ENCODE data around the gene BTBD2. TPM values are rescaled to one million over a fixed set of nuclear protein-coding genes. Genes with fewer than 3 reads are reported as not detected.

Gene BTBD2
- total and polyA plus RNA-seq, 2 of the 13 experiments (the other 11 are each of a cell fraction or from before 2014, with no cell fraction given) = 28.1 to 45.3 TPM

DNA sequence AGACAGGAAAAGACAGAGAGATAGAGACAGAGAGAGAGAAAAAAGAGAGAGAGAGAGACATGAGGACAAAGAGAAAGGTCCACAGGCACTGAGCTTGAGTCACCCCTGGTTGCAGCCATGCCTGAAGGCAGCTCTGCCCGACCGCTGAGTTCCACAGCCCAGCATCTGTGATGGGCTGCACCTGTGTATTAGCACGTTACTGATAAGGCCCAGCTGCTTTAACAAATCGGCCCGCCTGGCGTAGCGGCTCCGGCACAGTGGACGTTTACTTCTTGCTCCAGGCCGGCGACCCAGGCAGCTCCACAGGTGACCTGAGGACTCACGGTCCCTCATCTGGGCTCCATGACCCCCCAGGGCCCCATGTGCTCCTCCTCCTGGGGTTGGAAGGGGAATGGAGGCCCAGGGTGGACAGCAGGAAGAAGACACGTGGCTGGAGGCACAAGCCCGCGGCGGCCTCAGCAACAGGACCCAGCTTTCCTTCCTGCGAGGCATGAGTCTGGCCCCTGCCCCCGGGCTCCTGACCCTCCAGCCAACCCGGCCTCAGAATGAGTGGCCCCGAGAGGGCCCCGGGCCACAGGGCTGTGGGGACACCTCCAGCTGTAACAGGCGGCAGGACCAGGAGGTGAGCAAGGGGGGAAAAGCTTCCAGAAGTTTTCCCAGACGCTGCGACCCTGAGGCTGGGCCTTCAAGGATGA is 78.5 kb downstream of the BTBD2 start (continued):
- TF ChIP-seq, protein P1, sequence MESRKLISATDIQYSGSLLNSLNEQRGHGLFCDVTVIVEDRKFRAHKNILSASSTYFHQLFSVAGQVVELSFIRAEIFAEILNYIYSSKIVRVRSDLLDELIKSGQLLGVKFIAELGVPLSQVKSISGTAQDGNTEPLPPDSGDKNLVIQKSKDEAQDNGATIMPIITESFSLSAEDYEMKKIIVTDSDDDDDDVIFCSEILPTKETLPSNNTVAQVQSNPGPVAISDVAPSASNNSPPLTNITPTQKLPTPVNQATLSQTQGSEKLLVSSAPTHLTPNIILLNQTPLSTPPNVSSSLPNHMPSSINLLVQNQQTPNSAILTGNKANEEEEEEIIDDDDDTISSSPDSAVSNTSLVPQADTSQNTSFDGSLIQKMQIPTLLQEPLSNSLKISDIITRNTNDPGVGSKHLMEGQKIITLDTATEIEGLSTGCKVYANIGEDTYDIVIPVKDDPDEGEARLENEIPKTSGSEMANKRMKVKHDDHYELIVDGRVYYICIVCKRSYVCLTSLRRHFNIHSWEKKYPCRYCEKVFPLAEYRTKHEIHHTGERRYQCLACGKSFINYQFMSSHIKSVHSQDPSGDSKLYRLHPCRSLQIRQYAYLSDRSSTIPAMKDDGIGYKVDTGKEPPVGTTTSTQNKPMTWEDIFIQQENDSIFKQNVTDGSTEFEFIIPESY (CRISPR knock-in tag; IDR thresholded peaks at IDR 0.05) = 0 out of 2 replicates have a peak, but pooled peaks have one; percentile 10
- TF ChIP-seq ZNF678 (CRISPR knock-in tag; IDR thresholded peaks at IDR 0.05) (no peak), HOXA5 (CRISPR knock-in tag; IDR thresholded peaks at IDR 0.05) (no peak), SNRNP70 (IDR thresholded peaks at IDR 0.05; ENCODE audit: low read depth, low read length) (no peak), PCBP2 (optimal IDR thresholded peaks at IDR 0.05; ENCODE audit: low read depth, low read length, poor library complexity, severe bottlenecking) (no peak), ZNF12 (CRISPR knock-in tag; IDR thresholded peaks at IDR 0.05) (peak; percentile 96), NCOA2 (CRISPR knock-in tag; IDR thresholded peaks at IDR 0.05) (no peak), EED (CRISPR knock-in tag; IDR thresholded peaks at IDR 0.05) (no peak), ZNF768 (CRISPR knock-in tag; IDR thresholded peaks at IDR 0.05) (no peak), AGO1 (IDR thresholded peaks at IDR 0.05; ENCODE audit: low read depth, low read length, poor library complexity, severe bottlenecking) (peak; percentile 37), ZNF776 (CRISPR knock-in tag; IDR thresholded peaks at IDR 0.05) (no peak)
- TF ChIP-seq, protein P2, sequence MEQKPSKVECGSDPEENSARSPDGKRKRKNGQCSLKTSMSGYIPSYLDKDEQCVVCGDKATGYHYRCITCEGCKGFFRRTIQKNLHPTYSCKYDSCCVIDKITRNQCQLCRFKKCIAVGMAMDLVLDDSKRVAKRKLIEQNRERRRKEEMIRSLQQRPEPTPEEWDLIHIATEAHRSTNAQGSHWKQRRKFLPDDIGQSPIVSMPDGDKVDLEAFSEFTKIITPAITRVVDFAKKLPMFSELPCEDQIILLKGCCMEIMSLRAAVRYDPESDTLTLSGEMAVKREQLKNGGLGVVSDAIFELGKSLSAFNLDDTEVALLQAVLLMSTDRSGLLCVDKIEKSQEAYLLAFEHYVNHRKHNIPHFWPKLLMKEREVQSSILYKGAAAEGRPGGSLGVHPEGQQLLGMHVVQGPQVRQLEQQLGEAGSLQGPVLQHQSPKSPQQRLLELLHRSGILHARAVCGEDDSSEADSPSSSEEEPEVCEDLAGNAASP (CRISPR knock-in tag; IDR thresholded peaks at IDR 0.05; ENCODE audit: borderline replicate concordance) = no peak
- TF ChIP-seq, protein P3, sequence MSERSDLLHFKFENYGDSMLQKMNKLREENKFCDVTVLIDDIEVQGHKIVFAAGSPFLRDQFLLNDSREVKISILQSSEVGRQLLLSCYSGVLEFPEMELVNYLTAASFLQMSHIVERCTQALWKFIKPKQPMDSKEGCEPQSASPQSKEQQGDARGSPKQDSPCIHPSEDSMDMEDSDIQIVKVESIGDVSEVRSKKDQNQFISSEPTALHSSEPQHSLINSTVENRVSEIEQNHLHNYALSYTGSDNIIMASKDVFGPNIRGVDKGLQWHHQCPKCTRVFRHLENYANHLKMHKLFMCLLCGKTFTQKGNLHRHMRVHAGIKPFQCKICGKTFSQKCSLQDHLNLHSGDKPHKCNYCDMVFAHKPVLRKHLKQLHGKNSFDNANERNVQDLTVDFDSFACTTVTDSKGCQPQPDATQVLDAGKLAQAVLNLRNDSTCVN (CRISPR knock-in tag; IDR thresholded peaks at IDR 0.05; ENCODE audit: borderline replicate concordance) = no peak
- TF ChIP-seq, protein P4, sequence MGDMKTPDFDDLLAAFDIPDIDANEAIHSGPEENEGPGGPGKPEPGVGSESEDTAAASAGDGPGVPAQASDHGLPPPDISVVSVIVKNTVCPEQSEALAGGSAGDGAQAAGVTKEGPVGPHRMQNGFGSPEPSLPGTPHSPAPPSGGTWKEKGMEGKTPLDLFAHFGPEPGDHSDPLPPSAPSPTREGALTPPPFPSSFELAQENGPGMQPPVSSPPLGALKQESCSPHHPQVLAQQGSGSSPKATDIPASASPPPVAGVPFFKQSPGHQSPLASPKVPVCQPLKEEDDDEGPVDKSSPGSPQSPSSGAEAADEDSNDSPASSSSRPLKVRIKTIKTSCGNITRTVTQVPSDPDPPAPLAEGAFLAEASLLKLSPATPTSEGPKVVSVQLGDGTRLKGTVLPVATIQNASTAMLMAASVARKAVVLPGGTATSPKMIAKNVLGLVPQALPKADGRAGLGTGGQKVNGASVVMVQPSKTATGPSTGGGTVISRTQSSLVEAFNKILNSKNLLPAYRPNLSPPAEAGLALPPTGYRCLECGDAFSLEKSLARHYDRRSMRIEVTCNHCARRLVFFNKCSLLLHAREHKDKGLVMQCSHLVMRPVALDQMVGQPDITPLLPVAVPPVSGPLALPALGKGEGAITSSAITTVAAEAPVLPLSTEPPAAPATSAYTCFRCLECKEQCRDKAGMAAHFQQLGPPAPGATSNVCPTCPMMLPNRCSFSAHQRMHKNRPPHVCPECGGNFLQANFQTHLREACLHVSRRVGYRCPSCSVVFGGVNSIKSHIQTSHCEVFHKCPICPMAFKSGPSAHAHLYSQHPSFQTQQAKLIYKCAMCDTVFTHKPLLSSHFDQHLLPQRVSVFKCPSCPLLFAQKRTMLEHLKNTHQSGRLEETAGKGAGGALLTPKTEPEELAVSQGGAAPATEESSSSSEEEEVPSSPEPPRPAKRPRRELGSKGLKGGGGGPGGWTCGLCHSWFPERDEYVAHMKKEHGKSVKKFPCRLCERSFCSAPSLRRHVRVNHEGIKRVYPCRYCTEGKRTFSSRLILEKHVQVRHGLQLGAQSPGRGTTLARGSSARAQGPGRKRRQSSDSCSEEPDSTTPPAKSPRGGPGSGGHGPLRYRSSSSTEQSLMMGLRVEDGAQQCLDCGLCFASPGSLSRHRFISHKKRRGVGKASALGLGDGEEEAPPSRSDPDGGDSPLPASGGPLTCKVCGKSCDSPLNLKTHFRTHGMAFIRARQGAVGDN (CRISPR knock-in tag; IDR thresholded peaks at IDR 0.05) = peak; percentile 38

Data from HepG2 (cell line).